ENCODE results near the gene YLPM1. TPM values are rescaled to one million over a fixed set of nuclear protein-coding genes. Genes with fewer than 3 reads are reported as not detected.

Gene YLPM1
- total RNA-seq, 1 experiment from 2014 or later: 91.2 TPM

GRCh38 chr14:74866708-74867389, 103.7 kb downstream of the YLPM1 start:
- no peak for DNase-seq (ENCODE audit: low spot score)
- Histone ChIP-seq H3K9me3 (ENCODE audit: low read depth, low read length, poor library complexity, severe bottlenecking) (no peaks in the 10 kb centered on the region), H3K27me3 (replicated peaks; ENCODE audit: insufficient read depth, low read depth, low read length, poor library complexity) (no peaks in the 10 kb centered on the region), H3K4me3 (ENCODE audit: low read depth, low read length, poor library complexity, severe bottlenecking) (no peak overlapping the region), H3K4me1 (ENCODE audit: insufficient read depth, low read length, poor library complexity, severe bottlenecking) (no peaks in the 10 kb centered on the region), H3K27ac (ENCODE audit: low read depth, low read length, poor library complexity, severe bottlenecking) (no peak overlapping the region), H3K36me3 (ENCODE audit: insufficient read depth, low read length, poor library complexity, severe bottlenecking) (no peaks in the 10 kb centered on the region)
- CTCF ChIA-PET: no interaction called here
- TF ChIP-seq EZH2 (IDR thresholded peaks at IDR 0.05; ENCODE audit: borderline replicate concordance, low read depth, low read length, poor library complexity, severe bottlenecking) (no peak), CTCF (conservative IDR thresholded peaks at IDR 0.05; ENCODE audit: low read depth, low read length) (no peak)
- POLR2A ChIA-PET (ENCODE audit: low non-redundant PET): no interaction called here
- intact Hi-C loops (cut with micrococcal nuclease; ENCODE audit: unreplicated experiment): no loop called here
- no TSS peak for BruUV-seq (replicated peaks)

- Histone ChIP-seq H3K4me1 (ENCODE audit: insufficient read depth, low read length, poor library complexity, severe bottlenecking) (no peaks in the 10 kb centered on the region), H3K9me3 (ENCODE audit: low read depth, low read length, poor library complexity, severe bottlenecking) (no peaks in the 10 kb centered on the region), H3K36me3 (ENCODE audit: insufficient read depth, low read length, poor library complexity, severe bottlenecking) (no peaks in the 10 kb centered on the region), H3K27me3 (replicated peaks; ENCODE audit: insufficient read depth, low read depth, low read length, poor library complexity) (no peaks in the 10 kb centered on the region), H3K27ac (ENCODE audit: low read depth, low read length, poor library complexity, severe bottlenecking) (no peak overlapping the region), H3K4me3 (ENCODE audit: low read depth, low read length, poor library complexity, severe bottlenecking) (no peak overlapping the region)
- POLR2A ChIA-PET (ENCODE audit: low non-redundant PET): no interaction called here
- no peak for TF ChIP-seq CTCF (conservative IDR thresholded peaks at IDR 0.05; ENCODE audit: low read depth, low read length)
- no peak for TF ChIP-seq EZH2 (IDR thresholded peaks at IDR 0.05; ENCODE audit: borderline replicate concordance, low read depth, low read length, poor library complexity, severe bottlenecking)
- CTCF ChIA-PET: interaction anchor here (1.2 kb wide), 1 partner anchor 11 kb away, joined by 8 read pairs; no protein-coding TSS in a partner anchor
- intact Hi-C loops (cut with micrococcal nuclease; ENCODE audit: unreplicated experiment): no loop called here
- BruUV-seq (replicated peaks): no TSS peak
- DNase-seq (ENCODE audit: low spot score): no peak
Observed at GRCh38 chr14:74867673-74868072, 104.6 kb downstream of the YLPM1 start.

- TF ChIP-seq CTCF (conservative IDR thresholded peaks at IDR 0.05; ENCODE audit: low read depth, low read length) (no peak), EZH2 (IDR thresholded peaks at IDR 0.05; ENCODE audit: borderline replicate concordance, low read depth, low read length, poor library complexity, severe bottlenecking) (no peak)
- H3K27ac ChIP-seq (ENCODE audit: low read depth, low read length, poor library complexity, severe bottlenecking): no peak overlapping the region
- H3K27me3 ChIP-seq (replicated peaks; ENCODE audit: insufficient read depth, low read depth, low read length, poor library complexity): no peaks in the 10 kb centered on the region
- no peaks in the 10 kb centered on the region for H3K4me1 ChIP-seq (ENCODE audit: insufficient read depth, low read length, poor library complexity, severe bottlenecking)
- intact Hi-C loops (cut with micrococcal nuclease; ENCODE audit: unreplicated experiment): no loop called here
- H3K36me3 ChIP-seq (ENCODE audit: insufficient read depth, low read length, poor library complexity, severe bottlenecking): no peaks in the 10 kb centered on the region
- no peak overlapping the region for H3K4me3 ChIP-seq (ENCODE audit: low read depth, low read length, poor library complexity, severe bottlenecking)
- no TSS peak for BruUV-seq (replicated peaks)
- ChIA-PET POLR2A (ENCODE audit: low non-redundant PET) (no interaction called here), CTCF (interaction anchor here (1.2 kb wide), 1 partner anchor 10 kb away, joined by 8 read pairs; no protein-coding TSS in a partner anchor)
- no peaks in the 10 kb centered on the region for H3K9me3 ChIP-seq (ENCODE audit: low read depth, low read length, poor library complexity, severe bottlenecking)
- no peak for DNase-seq (ENCODE audit: low spot score)
Observed at GRCh38 chr14:74868739-74869138, 105.6 kb downstream of the YLPM1 start.

All from A673 (cell line).